ENCODE measurements around the gene MARK4.
A peak's percentile ranks its signal among the peaks of the same experiment; 100 is the strongest.
"Not testable (repeated sequence)": the region's sequence is repeated elsewhere in the genome, so short reads cannot be mapped to it uniquely, and the experiment has no call there.

Gene MARK4
- total RNA-seq = 17.1 to 17.8 reads per million in 2 donors

DNA sequence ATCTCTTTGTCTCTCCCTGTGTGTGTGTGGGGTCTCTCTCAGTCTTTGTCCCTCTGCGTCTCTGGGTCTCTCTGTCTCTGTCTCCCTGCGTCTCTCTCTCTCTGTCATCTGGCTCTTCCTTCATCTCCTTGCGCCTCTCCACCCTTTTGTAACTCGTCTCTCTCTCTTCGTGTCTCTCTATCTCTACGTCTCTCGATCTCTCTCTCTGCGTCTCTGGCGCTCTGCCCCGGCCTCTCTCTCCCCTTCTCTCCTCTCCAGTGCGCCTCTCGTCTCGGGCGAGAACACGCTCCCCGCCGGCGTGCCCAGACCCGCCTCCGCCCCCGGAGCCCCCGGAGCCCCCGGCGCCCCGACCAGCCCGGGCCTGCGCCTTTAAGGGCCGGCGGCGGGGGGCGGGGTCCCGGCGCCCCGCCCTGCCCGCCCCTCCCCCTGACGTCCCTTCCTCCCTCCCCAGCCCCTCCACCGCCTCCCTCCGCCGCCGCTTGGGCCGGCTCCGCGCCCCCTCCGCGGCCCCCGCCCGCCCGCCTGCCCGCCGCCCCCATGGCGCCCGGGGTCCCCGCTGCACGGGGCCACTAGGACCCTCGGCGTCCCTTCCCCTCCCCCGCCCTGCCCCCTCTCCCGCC is at the start of gene MARK4:
MARK4 (plus strand) TSS at position 440 of the 620 bp plus-strand sequence. CDS start 318 bp downstream, outside the sequence.
- DNase-seq = peak; percentile 26 to 76 (median 40)

DNA sequence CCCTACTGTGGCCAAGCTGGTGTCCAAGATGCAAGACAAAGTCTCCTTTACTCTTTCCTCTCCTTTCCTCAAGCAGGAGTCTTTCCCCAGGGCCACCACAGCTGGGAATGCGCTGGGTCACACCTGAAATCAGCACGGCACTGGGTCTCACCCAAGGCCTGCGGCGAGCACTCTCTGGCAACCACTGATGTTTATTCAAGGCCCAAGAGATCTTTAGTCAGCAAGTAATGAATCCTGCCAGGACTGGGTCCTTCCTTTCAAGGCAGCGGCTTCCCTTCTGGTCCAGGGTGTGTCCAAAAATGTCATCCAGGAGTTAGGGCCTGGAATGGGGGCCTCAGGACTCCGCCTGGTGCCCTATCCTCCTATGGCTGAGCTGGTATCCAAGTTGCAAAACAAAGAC is 48.4 kb upstream of the MARK4 start:
- DNase-seq = no peak

DNA sequence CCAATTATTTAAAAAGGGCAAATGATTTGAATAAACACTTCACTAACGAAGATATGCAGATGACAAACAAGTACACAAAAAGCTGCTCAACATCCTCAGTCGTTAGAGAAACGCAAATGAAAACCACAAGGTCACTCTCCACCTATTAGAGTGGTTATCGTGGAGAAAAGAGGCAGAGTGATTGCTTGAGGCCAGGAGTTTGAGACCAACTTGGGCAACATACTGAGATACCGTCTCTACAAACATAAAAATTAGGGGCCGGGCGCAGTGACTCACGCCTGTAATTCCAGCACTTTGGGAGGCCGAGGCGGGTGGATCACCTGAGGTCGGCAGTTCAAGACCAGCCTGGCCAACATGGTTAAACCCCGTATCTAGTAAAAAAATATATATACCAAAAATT is 45.3 kb upstream of the MARK4 start:
- DNase-seq = no peak

DNA sequence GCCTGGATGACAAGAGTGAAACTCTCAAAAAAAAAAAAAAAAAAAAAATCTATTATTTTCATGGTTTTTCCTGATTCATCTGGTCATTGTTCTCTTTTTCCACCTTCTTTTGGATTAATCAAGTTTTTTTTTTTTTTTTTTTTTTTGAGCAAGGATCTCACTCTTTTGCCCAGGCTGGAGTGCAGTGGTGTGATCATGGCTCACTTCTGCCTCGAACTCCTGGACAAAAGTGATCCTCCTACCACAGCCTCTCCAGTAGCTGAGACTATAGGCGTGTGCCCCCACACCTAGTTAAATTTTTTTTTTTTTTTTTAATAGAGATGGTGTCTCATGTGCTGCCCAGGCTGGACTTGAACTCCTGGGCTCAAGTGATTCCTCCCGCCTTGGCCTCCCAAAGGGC is 44.7 kb upstream of the MARK4 start:
- no peak for DNase-seq

DNA sequence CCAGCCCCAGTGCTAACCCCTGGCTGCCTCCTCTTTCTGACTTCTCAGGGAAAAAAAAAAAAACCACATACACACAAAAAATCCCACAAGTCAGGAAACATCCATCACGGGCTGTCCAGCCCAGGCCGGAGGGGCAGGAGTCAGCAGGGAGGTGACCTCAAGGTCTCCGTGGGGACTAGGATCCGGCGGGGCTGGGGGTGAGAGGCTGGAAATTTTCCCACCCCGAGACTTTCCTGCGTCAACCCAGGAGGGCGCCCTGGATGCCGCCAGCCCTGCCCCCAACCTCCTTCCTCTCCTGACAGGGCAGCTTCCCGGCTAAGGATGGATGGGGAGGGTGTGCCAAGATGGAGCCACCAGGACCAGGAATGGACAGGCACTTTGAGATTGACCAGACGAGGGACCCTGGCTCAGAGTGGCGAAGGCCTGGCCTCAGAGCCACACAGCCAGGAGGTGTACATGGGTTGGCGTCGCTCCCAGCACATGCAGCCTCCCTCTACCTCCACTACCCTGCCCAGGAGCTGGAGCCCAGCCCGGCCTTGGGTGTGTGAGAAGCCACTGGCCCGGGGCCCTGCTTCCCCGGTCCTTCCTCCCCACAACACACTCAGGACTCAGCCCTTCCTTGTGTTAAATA is 39.2 kb upstream of the MARK4 start:
- no peak for DNase-seq

DNA sequence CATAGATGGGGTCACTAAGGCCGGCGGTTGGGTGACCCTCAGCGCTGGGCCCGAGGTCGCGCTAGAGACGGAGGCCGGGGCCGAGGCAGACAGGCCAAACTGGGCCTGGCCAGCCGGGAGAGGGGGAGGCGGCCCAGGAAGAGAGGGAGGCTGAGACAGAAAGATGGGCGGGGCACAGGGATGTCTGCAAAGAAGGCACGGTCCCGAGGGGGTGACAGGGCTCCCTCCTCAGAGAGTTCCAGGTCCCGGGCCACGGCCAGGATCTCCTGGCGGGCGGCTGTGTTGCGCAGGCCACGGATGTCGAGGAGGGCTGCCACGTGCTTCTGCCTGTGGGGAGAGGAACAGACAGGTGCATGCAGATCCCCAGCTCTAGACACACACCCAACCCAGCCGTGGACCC is 38.0 kb upstream of the MARK4 start:
- no peak for DNase-seq

DNA sequence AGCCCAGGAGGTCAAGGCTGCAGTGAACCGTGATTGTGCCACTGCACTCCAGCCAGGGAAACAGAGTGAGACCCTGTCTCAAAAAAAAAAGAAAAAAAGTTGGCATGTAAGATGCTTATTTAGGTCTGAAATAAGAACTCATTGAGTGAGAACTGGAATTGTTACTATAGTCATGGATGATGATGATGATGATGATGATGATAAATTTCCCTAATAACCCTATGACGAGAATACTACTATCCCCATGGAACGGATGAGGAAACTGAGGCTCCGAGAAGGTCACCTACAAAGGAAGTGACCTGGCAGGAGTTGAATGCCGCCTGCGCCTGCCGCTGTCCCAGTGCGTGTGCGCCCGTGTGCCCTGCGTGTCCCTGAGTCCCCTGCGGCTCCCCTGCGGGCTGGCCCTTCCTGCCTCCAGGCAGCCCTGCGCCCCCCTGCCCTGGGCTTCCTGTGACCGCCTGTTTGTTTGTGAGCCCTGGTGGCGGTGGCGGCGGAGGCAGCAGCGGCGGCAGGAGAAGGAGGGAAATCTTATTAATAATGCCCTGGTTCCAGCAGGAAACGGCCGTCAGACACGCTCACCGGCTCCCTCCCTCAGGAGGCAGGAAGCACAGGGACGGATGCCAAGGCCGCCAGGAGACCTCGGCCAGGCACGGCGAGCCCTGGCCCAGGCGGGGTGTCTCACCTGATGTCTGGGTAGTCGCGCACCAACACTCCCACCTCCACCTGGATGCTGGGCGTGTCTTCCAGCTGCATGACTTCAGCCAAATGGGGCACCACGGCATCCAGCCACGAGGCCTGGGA is 35.5 kb upstream of the MARK4 start:
- no peak for DNase-seq

DNA sequence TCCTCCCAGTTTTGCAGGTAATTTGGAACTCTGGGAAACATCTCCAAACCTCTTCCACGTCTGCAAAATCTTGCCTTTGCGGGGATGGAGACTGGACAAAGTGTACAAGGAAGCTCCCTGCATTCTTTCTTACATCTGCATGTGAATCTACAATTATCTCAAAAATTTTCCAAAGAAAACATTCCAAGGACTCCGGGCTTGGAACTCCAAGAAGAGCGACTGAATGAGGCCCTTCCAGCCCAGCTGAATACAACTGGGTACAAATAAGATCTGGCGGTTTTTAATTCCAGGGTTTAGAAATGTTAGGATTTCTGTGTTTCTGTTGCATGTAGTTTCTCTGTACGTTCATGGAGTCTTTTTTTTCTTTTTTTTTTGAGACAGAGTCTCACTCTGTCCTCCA is 34.4 kb upstream of the MARK4 start:
- DNase-seq = no peak

DNA sequence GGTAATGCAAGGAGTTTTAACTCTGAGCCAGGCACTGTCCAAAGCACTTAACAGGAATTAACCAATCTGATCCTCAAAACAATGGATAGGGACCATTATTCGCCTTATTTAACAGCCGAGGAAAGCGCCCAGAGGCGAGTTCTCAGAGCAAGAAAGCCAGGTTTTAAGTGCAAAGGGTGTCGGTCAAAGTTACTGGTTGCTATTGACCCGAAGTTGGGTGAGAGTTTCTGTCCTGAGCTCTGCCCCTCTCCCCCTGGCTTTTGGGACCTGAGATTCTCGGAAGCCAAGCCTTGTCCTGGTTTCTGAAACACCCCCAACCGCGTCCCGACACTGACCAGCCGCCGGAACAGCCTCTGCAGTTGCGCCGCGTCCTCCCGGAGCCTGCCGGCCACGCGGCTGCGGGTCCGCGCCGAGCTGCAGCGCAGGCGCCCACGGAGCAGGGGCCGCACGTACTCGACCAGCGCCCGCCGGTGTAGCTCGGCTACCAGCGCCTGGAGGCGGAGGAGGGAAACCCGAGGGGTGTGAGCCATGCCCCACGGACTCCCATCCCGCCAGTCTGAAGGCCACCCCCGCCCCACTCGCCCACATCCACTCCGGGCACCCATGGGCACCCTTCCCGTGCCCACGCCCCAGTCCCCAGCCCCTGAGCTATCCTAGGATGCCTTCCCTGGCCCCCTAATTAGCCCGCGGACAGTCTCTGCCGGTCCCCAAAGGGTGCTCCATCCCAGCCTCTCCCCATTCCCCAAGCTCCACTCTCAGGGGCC is 33.7 kb upstream of the MARK4 start:
- no peak for DNase-seq

DNA sequence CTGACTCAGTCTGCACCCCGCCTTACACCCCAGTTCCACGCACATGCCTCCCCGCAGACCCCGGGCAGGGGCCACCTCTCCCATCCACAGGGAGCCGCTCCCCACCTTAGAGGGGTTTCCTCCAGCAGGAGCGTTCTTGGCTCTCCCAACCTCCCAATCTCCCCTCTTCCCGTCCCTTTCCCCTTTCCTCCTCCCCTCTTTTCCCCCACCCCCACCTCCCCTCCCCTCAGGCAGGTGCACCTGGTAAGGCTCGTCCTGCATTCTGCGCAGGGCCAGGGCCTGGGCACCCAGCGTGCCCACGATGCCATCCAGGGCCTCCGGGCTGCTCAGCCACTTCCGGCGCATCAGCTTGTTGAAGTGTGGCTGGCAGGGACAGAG is 33.1 kb upstream of the MARK4 start:
- no peak for DNase-seq

DNA sequence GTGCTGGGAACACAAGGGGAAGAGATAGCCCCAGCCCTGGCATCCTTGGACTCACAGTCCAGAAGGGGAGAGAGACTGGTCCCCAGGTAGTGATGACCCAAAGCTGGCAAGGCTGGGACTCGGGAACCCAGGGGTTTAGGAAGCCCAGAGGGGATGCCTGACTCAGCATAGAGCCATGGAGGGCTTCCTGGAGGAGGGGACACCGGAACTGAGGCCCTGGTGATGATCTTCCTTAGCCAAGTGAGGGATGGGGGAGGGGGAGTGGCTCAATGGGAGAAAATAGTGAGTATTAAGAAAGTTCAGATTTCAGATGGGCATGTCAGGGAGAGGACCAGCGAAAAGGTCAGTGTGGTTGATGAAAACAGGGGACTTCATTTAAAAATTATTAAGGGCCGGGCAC is 32.6 kb upstream of the MARK4 start:
- no peak for DNase-seq

DNA sequence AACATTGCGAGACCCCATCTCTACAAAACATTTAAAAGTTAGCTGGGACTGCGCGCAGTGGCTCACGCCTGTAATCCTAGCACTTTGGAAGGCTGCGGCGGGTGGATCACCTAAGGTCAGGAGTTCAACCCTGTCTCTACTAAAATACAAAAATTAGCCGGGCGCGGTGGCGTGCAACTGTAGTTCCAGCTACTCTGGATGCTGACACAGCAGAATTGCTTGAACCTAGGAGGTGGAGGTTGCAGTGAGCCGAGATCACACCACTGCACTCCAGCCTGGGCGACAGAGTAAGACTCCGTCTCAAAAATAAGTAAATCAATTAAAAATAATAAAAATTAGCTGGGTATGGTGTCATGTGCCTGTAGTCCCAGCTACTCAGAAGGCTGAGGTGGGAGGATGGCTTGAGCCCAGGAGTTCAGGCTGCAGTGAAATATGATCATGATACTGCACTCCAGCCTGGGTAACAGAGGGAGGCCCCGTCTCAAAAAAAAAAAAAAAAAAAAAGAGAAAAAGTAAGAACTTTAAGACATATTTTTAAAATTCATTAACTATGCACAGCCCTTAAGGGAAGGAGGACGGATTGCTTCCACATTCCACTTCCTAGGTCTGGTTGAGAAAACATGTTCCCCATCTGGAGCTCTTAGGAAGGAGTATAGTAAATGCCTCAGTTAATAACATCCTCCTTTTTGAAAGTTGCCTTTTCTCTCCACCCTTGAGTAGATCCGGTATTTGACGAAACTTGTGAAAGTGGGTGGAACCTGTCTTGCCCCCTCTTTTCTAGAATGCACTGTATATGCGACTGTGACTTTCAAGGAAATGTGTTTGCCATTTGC is 31.9 kb upstream of the MARK4 start:
- no peak for DNase-seq

DNA sequence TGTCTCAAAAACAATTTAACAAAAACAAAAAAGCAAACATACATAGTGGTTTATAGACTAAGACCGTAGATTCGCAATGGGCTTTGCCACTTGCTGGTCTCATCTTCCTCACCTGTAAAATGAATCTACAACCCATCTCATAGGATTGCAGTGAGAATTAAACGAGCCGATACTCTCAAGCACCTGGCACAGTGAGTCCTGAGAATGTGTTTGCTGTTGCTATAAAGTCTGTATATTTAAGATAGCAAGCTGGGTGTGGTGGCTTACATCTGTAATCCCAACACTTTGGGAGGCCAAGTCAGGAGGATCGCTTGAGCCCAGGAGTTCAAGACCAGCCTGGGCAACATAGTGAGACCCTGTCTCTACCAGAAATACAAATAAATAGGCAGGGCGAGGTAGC is 28.3 kb upstream of the MARK4 start:
- DNase-seq = no peak

DNA sequence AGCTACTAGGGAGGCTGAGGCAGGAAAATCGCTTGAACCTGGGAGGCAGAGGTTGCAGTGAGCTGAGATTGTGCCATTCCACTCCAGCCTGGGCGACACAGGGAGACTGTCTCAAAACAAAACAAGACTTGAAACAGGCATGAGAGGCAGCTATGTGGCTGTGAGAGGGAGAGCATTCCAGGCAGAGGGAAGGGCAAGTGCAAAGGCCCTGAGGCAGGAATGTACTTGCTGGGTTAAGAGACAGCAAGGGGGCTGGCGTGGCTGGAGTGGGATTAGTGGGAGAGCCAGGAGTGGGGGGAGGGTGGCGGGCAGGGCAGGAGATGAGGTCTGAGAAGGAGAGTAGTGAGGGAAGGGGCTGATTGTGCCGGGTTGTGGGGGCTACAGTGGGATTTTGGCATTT is 27.2 kb upstream of the MARK4 start:
- DNase-seq = no peak

DNA sequence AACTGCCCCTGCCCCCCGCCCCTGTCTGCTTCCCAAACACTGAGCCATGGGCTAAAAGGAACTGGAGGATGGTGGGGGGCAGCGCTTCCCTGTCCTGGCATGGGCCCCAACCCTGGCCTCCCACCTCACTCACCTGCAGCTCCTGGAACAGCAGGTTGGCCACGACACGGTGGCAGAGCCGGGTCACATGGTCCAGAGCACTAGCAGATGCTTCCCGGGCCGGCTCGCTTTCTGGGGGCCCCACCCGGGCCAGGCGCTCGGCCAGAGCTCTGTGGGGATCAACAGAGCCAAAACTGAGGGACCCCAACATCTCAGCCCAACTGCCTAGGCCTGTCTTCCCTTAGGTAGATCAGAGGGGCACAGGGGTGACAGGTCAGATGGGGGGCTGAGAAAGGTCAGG is 26.4 kb upstream of the MARK4 start:
- DNase-seq = no peak

DNA sequence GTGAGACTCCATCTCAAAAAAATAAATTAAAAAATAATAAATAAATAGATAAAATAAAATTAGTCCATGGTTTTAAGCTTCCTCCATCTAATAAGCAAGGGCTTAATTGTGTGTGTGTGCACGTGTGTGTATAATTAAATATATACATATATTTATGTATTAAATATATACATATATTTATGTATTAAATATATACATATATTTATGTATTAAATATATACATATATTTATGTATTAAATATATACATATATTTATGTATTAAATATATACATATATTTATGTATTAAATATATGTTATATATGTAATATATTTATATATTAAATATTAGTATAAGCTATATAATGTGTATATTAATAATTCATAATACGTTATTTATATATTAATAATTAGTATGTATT is 22.0 kb upstream of the MARK4 start:
- DNase-seq = not testable (repeated sequence)

DNA sequence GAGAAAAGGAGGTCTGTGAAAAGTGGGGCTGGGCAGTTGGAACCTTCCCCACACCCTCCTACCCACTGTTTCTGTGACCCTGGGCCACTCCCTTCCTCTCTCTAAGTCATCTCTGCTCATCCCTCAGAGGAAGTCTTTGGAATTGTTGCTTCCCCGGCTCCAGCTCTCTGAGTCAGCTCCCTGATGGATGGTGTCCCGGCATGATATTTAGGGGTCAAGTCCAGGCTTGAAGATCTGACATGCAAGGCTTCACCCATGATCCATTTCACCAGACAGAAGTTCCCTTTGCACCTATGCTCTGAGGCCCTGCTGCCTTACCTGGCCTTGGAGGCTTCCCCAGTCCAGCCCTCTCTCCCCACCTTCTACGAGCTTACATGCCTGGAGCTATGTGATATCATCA is 19.2 kb upstream of the MARK4 start:
- no peak for DNase-seq

DNA sequence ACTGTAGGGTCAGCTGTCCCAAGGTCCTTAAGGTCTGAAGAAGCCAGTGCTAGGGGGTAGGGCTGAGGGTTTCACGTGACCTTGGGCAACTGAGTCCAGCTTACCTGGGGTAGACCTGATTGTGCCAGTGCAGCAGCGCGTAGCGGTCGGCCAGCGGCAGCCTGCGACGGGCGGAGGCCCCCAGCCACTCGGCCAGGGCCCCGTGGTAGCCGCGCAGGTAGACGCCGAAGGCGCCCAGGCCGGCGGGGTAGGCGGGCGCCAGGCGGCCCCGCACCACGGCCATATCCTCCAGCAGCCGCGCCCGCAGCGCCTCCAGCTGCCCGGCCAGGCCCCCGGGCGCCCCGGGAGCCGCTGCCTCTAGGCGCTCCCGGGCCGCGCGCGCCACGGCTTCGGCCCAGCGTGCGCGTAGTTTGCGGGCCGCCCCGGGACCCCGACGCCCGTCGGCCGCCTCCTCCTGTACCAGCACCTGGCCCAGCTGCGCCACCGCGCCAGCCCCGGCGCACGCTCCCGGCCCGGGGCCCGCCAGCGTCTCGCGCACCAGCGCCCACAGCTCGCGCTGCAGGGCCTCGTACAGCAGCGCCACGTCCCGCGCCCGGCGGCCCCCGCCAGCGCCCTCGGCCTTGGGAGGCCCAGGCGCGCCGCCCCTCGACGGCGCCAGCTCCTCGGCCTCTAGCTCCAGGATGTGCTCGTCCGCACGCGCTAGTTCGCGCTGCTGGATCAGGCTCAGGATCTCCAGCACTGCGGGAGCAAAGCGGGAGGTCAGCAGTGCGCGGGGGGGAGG is 16.8 kb upstream of the MARK4 start:
- no peak for DNase-seq

DNA sequence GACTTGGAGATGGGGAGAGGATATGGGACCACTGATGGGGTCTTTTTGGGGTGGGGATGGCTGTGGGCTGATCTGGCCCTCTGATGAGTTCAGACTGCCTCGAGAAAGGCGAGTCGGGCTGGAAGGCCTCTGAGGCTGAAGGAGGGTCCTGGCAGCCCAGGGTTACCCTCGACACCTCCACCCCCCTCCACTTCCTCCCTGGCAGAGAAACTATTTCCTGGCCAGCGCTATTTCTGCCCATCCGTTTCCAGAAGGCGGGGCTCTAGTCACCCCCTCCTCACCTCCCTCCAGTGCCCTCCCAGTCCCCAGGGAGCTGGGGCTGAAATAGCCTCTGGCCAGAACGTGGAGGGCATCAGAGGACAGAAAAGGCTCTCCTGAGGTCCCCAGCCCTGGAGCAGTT is 15.6 kb upstream of the MARK4 start:
- no peak for DNase-seq

DNA sequence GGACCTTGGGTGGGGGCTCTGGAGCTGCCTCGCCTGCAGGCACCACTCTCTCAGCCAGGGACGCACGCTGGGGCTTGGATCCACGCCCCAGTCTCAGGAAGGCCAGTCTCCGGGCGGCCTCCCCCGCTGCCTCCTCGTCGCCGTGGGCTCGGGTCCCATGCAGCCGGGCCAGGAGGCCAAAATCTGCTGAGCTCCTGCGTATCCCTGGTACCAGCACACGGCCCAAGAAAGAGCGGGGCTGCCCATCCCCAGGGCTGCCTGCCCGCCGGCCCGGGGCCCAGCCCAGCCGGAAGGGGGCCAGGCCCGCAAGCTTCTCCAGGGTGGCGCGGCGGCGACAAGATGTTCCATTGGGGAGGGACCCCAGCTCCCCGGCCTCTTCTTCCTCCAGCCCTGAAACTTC is 12.5 kb upstream of the MARK4 start:
- DNase-seq = no peak

DNA sequence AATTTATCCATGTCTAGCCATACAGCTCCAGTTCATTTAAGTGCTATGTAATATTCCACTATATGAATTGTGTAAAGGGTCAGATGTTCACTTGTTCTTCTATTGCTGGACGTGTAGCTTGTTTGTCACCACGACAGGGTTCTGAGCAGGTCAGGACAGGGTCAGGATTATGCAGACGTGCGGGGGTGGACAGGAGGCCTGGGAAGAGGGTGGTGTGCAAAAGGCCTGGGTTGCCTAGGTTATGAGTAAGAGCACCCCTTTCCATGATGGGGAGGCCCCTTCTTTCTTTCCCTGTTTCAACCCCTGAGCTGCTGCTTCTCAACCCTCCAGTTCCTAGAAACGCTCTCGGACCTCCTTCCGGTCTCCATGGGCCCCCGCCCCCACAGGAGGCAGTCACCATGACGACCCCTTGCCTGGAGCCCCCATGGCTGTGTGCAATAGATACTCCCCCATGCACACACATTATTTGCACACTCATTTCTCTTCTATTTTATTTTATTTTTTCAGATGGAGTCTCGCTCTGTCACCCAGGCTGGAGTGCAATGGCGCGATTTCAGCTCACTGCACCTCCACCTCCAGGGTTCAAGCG is 7.8 kb upstream of the MARK4 start:
- no peak for DNase-seq

All from T-helper 2 cell (primary cell).